Measurements from ENCODE around the gene C5orf52.
"Not testable (repeated sequence)": the region's sequence is repeated elsewhere in the genome, so short reads cannot be mapped to it uniquely, and the experiment has no call there.

DNA sequence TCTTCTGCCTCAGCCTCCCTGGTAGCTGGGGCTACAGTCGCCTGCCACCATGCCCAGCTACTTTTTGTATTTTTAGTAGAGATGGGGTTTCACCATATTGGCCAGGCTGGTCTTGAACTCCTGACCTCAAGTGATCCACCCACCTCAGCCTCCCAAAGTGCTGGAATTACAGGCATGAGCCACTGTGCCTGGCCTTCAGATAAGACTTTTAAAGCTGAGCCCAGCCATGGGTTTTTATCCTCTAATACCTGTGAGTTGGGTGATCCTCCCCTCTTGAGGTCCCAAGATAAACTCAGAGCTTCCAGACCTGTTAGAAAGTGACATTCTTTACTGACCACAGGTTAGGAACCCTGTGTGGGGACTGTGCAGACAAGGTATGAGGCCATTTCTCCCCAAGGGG is 56.5 kb downstream of the C5orf52 start:
- not testable (repeated sequence) for TF ChIP-seq CTCF (conservative IDR thresholded peaks at IDR 0.05 in 1 of 2, IDR thresholded peaks at IDR 0.05 in 1 of 2; ENCODE audit: low read depth in 1 of 2, low read length in 2 of 2); EZH2 (IDR thresholded peaks at IDR 0.05; ENCODE audit: low read length, missing control alignments)
